ENCODE data around the gene GLRA2.

The GLRA2 gene

GRCh38 chrX:14697451-14697850 lies 168.1 kb downstream of the GLRA2 start:
- no peak overlapping the region for H3K4me3 ChIP-seq (ENCODE audit: low read depth, low read length)
- TF ChIP-seq CTCF (IDR thresholded peaks at IDR 0.05; ENCODE audit: borderline replicate concordance, insufficient read depth, low read depth, low read length), result peak; percentile 76

- TF ChIP-seq CTCF (IDR thresholded peaks at IDR 0.05; ENCODE audit: borderline replicate concordance, insufficient read depth, low read depth, low read length), result no peak
- no peak overlapping the region for H3K4me3 ChIP-seq (ENCODE audit: low read depth, low read length)
Measured at GRCh38 chrX:14698790-14699189, 169.5 kb downstream of the GLRA2 start.

GRCh38 chrX:14700982-14701381 lies 171.6 kb downstream of the GLRA2 start:
- TF ChIP-seq CTCF (IDR thresholded peaks at IDR 0.05; ENCODE audit: borderline replicate concordance, insufficient read depth, low read depth, low read length), result no peak
- H3K4me3 ChIP-seq (ENCODE audit: low read depth, low read length), result no peak overlapping the region

GRCh38 chrX:14702145-14702544 lies 172.8 kb downstream of the GLRA2 start:
- TF ChIP-seq CTCF (IDR thresholded peaks at IDR 0.05; ENCODE audit: borderline replicate concordance, insufficient read depth, low read depth, low read length), result no peak
- H3K4me3 ChIP-seq (ENCODE audit: low read depth, low read length), result no peak overlapping the region

- TF ChIP-seq CTCF (IDR thresholded peaks at IDR 0.05; ENCODE audit: borderline replicate concordance, insufficient read depth, low read depth, low read length), result no peak
- no peak overlapping the region for H3K4me3 ChIP-seq (ENCODE audit: low read depth, low read length)
Measured at GRCh38 chrX:14712096-14712495, 182.8 kb downstream of the GLRA2 start.

GRCh38 chrX:14717949-14718348 lies 188.6 kb downstream of the GLRA2 start:
- H3K4me3 ChIP-seq (ENCODE audit: low read depth, low read length), result no peak overlapping the region
- TF ChIP-seq CTCF (IDR thresholded peaks at IDR 0.05; ENCODE audit: borderline replicate concordance, insufficient read depth, low read depth, low read length), result no peak

- H3K4me3 ChIP-seq (ENCODE audit: low read depth, low read length), result no peak overlapping the region
- TF ChIP-seq CTCF (IDR thresholded peaks at IDR 0.05; ENCODE audit: borderline replicate concordance, insufficient read depth, low read depth, low read length), result no peak
Measured at GRCh38 chrX:14718403-14718802, 189.1 kb downstream of the GLRA2 start.
